HG03108 (cell line): ENCODE data around the gene SPANXN5.
"Not testable (repeated sequence)": the region's sequence is repeated elsewhere in the genome, so short reads cannot be mapped to it uniquely, and the experiment has no call there.

Experiments
- ATAC-seq: cut with Tn5 transposase; IDR thresholded peaks from one replicate; pipeline ENCODE4 v1.9.1; 2021; ENCODE audit warnings: moderate library complexity; ENCODE audit not compliant: unreplicated experiment

The SPANXN5 gene, protein sequence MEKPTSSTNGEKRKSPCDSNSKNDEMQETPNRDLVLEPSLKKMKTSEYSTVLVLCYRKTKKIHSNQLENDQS

GRCh38 chrX:52797327-52797726, at the start of gene SPANXN5:
Gene SPANXN5 (minus strand): TSS chrX:52797427. CDS start chrX:52797348, 79 bp downstream.
- not testable (repeated sequence) for ATAC-seq

DNA sequence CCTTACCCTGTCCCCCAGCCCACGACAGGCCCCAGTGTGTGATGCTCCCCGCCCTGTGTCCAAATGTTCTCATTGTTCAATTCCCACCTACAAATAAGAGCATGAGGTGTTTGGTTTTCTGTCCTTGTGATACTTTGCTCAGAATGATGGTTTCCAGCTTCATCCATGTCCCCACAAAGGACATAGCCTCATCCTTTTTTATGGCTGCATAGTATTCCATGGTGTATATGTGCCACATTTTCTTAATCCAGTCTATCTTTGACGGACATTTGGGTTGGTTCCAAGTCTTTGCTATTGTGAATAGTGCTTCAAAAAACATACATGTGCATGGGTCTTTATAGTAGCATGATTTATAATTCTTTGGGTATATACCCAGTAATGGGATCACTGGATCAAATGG, 46.4 kb upstream of the SPANXN5 start:
- ATAC-seq, result not testable (repeated sequence)

DNA sequence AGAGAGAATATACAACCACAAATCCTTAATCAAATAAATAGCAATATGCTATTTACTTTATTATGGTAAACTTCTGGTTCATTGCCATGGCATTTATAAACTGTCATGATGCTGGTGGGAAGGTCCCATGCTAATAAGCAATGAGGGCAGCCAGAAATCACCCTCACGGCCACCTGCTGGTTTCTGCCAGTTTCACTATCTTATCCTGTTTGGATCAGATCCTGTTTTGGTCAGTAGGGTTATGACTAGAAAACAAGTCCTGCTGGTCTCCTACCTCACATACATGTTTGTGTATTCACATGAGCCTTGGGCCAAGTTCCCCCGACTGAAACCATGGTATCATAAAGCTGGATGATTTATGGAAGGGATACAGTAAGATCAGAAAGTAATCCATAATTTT, 41.9 kb upstream of the SPANXN5 start:
- ATAC-seq, result no peak

GRCh38 chrX:52830551-52830950, 33.3 kb upstream of the SPANXN5 start:
- ATAC-seq, result no peak

DNA sequence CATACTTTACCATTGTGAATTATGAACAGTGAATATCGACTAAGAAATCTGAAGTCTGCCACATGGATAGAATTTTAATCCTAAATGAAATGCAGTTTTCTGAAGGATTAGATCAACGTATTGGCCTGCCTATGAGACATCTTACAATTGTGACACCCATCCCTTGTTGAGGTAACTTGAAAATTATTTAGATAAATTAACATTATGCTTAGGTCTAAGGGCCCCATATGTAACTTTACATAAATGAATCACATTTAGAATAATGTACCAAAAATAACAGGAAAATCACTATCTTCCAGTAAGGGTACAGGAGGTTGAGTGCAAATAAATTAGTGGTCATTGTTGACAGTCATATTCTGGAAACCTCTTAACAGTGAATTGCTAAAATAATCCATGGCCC, 27.4 kb upstream of the SPANXN5 start:
- no peak for ATAC-seq

GRCh38 chrX:52821079-52821760, 24.0 kb upstream of the SPANXN5 start:
- ATAC-seq, result no peak

DNA sequence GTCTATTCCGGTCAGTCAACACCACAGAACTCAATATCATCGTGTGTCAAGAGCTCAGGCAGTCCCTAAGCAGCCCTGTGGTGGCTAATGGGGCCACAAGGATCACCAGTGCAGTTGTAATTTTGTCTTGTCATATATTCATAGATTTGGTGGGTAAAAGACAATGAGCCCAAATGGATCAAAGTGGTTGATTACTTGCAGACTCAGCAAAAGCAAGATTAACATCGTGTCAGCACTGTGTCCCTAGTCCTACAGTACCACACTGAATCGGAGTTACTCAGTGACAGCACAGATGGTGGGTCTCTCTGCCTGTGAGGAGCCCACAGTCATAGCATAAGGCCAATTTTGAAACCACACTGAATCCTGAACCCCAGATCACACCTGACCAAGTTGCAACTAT, 22.6 kb upstream of the SPANXN5 start:
- ATAC-seq, result no peak

- no peak for ATAC-seq
Measured at GRCh38 chrX:52811065-52811625, 13.9 kb upstream of the SPANXN5 start, which contains the start of gene XAGE5. Gene XAGE5 (plus strand): TSS chrX:52811287. CDS start chrX:52812567, 1,280 bp downstream.

DNA sequence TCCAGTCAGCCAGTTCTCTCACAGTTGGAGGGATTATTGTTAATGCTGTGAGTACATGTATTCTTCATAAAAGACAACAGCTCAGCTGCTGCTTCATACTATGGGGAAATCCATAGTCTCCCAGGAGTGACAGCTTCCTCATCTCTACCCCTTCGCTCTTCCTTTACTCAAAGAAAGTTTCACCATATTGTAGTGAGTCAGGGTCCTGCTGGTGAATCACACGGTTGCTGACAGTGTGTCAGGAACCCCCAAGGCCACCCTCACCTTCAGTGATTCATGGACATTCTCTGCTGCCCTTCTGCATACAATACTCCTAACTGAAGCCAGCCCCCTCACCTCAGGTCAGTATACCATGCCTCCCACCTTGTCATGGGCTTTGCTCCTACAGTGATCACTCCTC, 7.6 kb upstream of the SPANXN5 start:
- not testable (repeated sequence) for ATAC-seq

GRCh38 chrX:52773504-52773903, 23.7 kb downstream of the SPANXN5 start:
- ATAC-seq, result not testable (repeated sequence)

GRCh38 chrX:52765983-52766382, 31.2 kb downstream of the SPANXN5 start:
- not testable (repeated sequence) for ATAC-seq

- not testable (repeated sequence) for ATAC-seq
Measured at GRCh38 chrX:52750952-52751351, 46.3 kb downstream of the SPANXN5 start, which contains the start of gene SSX2B. Gene SSX2B (plus strand): TSS chrX:52751252. CDS start chrX:52752681, 1,429 bp downstream.
